Esophagus muscularis mucosa (tissue), 4 donors: Measurements from ENCODE around the gene PRDM7. TPM values are rescaled to one million over a fixed set of nuclear protein-coding genes. Genes with fewer than 3 reads are reported as not detected.

Experiments
- DNase-seq: peaks from one replicate; pipeline ENCODE4 v3.0.0-alpha.2; 2017; ENCODE audit errors: extremely low spot score
- H3K27ac ChIP-seq, 4 donors: fragments of 200-600 bp; sonication (generic); replicated peaks in 1 of 4; 1 replicate in 3 of 4; 2 replicates in 1 of 4; pipeline ENCODE4 v1.5.1; 2016 to 2019; ENCODE audit warnings: mild to moderate bottlenecking in 1 of 4
- H3K27me3 ChIP-seq, 4 donors: fragments of 200-600 bp; sonication (generic); one replicate each; pipeline versions ENCODE4 v1.5.1 to v1.6.0; 2016 to 2019
- H3K36me3 ChIP-seq, 4 donors: fragments of 200-600 bp; sonication (generic); one replicate each; pipeline ENCODE4 v1.5.1; 2016 to 2019
- H3K4me1 ChIP-seq, 4 donors: fragments of 200-600 bp; sonication (generic); one replicate each; pipeline ENCODE4 v1.5.1; 2016 to 2019
- H3K4me3 ChIP-seq, 4 donors: fragments of 200-600 bp; sonication (generic); 1 replicate in 2 of 4; 2 replicates in 2 of 4; pipeline ENCODE4 v1.5.1; 2016 to 2019; ENCODE audit warnings: mild to moderate bottlenecking in 4 of 4, moderate library complexity in 1 of 4
- H3K9me3 ChIP-seq, 4 donors: fragments of 200-600 bp; sonication (generic); 1 replicate in 3 of 4; 2 replicates in 1 of 4; pipeline ENCODE4 v1.5.1; 2016 to 2019
- CTCF ChIP-seq, 3 experiments: fragments of 200-600 bp in 2 of 3; fragments of 450-650 bp in 1 of 3; sonication (generic) in 2 of 3; IDR thresholded peaks; one replicate each; pipeline ENCODE4 v1.5.1; 2017 to 2019; ENCODE audit warnings: antibody characterized with exemption in 3 of 3, mild to moderate bottlenecking in 2 of 3, moderate library complexity in 1 of 3
- EP300 ChIP-seq: sonication (generic); formaldehyde crosslinking; IDR thresholded peaks from one replicate; pipeline ENCODE4 v1.6.1; 2017; ENCODE audit warnings: antibody characterized with exemption
- POLR2A ChIP-seq: fragments of 450-650 bp; IDR thresholded peaks from one replicate; pipeline ENCODE4 v1.6.1; 2017; ENCODE audit warnings: antibody characterized with exemption, moderate library complexity, mild to moderate bottlenecking, low read depth
- POLR2AphosphoS5 ChIP-seq, 2 donors: sonication (generic); formaldehyde crosslinking; IDR thresholded peaks; one replicate each; pipeline ENCODE4 v1.6.1; 2017; ENCODE audit warnings: antibody characterized with exemption in 2 of 2
- WGBS: methylation state at CpG from one replicate; pipeline ENCODE4 v1.1.5; 2018; 5-methylcytosine and 5-hydroxymethylcytosine counted together
- intact Hi-C: fragments of 100-400 bp; cut with DNase I; formaldehyde crosslinking; loops from one replicate; pipeline ENCODE4 v1.15.1; 2023
- total RNA-seq, 4 donors: library from RNA; depleted of rRNA; stranded (reverse); fragments of >200 nt; gene quantifications; one replicate each; pipeline versions ENCODE4 v1.1.0 to v1.2.1, GENCODE V29; 2016

Gene PRDM7
- total RNA-seq, 4 donors from 2014 or later: not detected

GRCh38 chr16:90026135-90026534 is 51.0 kb downstream of the PRDM7 start:
- Histone ChIP-seq H3K4me3 (no peak overlapping the region), H3K36me3 (peaks cover 0 to 21% (median 15%) of the 10 kb centered on the region in 4 donors), H3K27ac (no peak overlapping the region), H3K9me3 (no peaks in the 10 kb centered on the region), H3K4me1 (peaks cover 7 to 26% (median 18%) of the 10 kb centered on the region in 4 donors), H3K27me3 (no peaks in the 10 kb centered on the region)
- intact Hi-C loops: no loop called here
- no peak for DNase-seq
- TF ChIP-seq POLR2AphosphoS5 (IDR thresholded peaks at IDR 0.05) (no peak), POLR2A (no peak), EP300 (no peak), CTCF (IDR thresholded peaks at IDR 0.05) (no peak)
- 60% methylated on average over 5 of the region's 8 CpGs for WGBS

GRCh38 chr16:90023078-90023447 is 54.1 kb downstream of the PRDM7 start:
- peaks cover 0 to 6% (median 2%) of the 10 kb centered on the region in 4 donors for H3K36me3 ChIP-seq
- TF ChIP-seq POLR2AphosphoS5 (IDR thresholded peaks at IDR 0.05): no peak
- TF ChIP-seq POLR2A: no peak
- no peak for TF ChIP-seq CTCF (IDR thresholded peaks at IDR 0.05)
- TF ChIP-seq EP300: no peak
- WGBS: 39% methylated on average over 7 of the region's 7 CpGs
- H3K27ac ChIP-seq: peak overlapping the region; percentile 71 to 85 (median 76)
- no peak for DNase-seq
- H3K9me3 ChIP-seq: no peaks in the 10 kb centered on the region
- intact Hi-C loops: no loop called here
- H3K27me3 ChIP-seq: no peaks in the 10 kb centered on the region
- H3K4me1 ChIP-seq: peaks cover 14 to 51% (median 41%) of the 10 kb centered on the region in 4 donors
- peak overlapping the region; percentile 70 to 91 (median 85) for H3K4me3 ChIP-seq

- Histone ChIP-seq H3K27me3 (no peaks in the 10 kb centered on the region), H3K4me3 (peak overlapping the region; percentile 70 to 91 (median 85)), H3K36me3 (peaks cover 0 to 2% (median under 1%) of the 10 kb centered on the region in 4 donors), H3K9me3 (no peaks in the 10 kb centered on the region), H3K27ac (peak overlapping the region; percentile 71 to 85 (median 76)), H3K4me1 (peaks cover 14 to 51% (median 42%) of the 10 kb centered on the region in 4 donors)
- TF ChIP-seq POLR2A: no peak
- TF ChIP-seq POLR2AphosphoS5 (IDR thresholded peaks at IDR 0.05): peak; percentile 65 to 68
- WGBS: 10% methylated on average over 29 of the region's 57 CpGs
- intact Hi-C loops: no loop called here
- DNase-seq: peak; percentile 95
These were observed 54.7 kb downstream of the PRDM7 start for GRCh38 chr16:90022209-90023077.

- no peak for TF ChIP-seq POLR2AphosphoS5 (IDR thresholded peaks at IDR 0.05)
- no peak for TF ChIP-seq POLR2A
- TF ChIP-seq EP300: no peak
- no peak for TF ChIP-seq CTCF (IDR thresholded peaks at IDR 0.05)
- Histone ChIP-seq H3K27ac (no peak overlapping the region), H3K27me3 (no peaks in the 10 kb centered on the region), H3K4me3 (no peak overlapping the region), H3K36me3 (no peaks in the 10 kb centered on the region), H3K9me3 (no peaks in the 10 kb centered on the region), H3K4me1 (peaks cover 14 to 51% (median 42%) of the 10 kb centered on the region in 4 donors)
- intact Hi-C loops: no loop called here
- no peak for DNase-seq
- 79% methylated on average over 2 of the region's 2 CpGs for WGBS
These were observed 56.2 kb downstream of the PRDM7 start for GRCh38 chr16:90020838-90021382.

GRCh38 chr16:90020260-90020837 is 56.8 kb downstream of the PRDM7 start:
- Histone ChIP-seq H3K9me3 (no peaks in the 10 kb centered on the region), H3K36me3 (no peaks in the 10 kb centered on the region), H3K4me1 (peaks cover 14 to 51% (median 42%) of the 10 kb centered on the region in 4 donors), H3K27ac (peak overlapping the region in 1 of 4 donors; percentile 45), H3K27me3 (no peaks in the 10 kb centered on the region), H3K4me3 (peak overlapping the region; percentile 67 to 84 (median 74))
- TF ChIP-seq POLR2A: no peak
- TF ChIP-seq EP300: no peak
- no peak for TF ChIP-seq CTCF (IDR thresholded peaks at IDR 0.05)
- TF ChIP-seq POLR2AphosphoS5 (IDR thresholded peaks at IDR 0.05): no peak
- intact Hi-C loops: no loop called here
- WGBS: 81% methylated on average over 9 of the region's 9 CpGs
- DNase-seq: no peak
